ENCODE results near the gene CRTC2. TPM values are rescaled to one million over a fixed set of nuclear protein-coding genes. Genes with fewer than 3 reads are reported as not detected.

CRTC2 gene
- total and polyA plus RNA-seq, 9 of the 15 experiments (the other 6 are each of a cell fraction or from before 2014, with no cell fraction given): 2.7 to 26.4 (median 10.2) TPM

DNA sequence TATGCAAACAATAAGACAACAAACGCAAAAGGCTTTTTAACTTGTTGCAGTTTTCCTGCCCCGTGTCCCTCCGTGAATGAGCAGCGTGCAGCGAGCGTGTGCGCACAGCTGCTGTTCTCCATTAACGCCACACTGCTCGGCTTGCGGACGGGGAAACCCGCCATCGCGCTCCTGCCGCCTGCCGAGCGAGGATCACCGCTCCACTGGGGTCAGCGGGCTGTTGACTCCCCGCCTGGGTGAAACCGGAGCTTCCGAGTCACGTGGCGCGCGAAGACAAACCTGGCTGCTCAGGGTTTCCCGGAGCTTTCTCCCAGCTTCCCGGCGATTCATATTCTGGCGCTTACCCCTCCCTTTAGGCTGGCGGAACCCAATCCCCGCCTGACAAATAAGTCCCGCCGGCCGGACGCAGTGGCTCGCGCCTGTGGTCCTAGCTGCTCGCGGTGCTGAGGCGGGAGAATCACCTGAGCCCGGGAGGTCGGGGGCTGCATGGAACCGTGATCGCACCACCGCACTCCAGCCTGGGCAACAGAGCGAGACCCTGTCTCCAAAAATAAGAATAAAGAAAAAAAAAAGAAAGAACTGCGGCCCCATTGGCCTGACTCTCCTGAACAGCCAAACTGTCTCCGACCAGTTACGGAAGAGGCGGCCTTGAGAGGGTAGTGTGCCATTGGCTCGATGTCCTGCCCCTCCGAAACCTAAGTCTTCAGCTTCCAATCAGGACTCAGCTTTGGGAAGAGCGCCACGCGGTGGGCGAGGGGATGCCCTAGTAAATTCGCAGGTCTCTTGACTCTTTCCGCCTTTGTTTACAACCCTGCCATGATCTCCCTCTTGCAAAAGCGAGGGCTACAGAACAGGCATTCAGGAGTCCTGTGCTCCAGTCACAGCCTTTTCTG lies 8.9 kb upstream of the CRTC2 start, which contains the start of gene CREB3L4 (continued):
- TF ChIP-seq BDP1 (IDR thresholded peaks at IDR 0.05; ENCODE audit: insufficient read depth, insufficient read length) (no peak), HDAC3 (IDR thresholded peaks at IDR 0.05; ENCODE audit: borderline replicate concordance, partially characterized antibody) (no peak), ZNF41 (CRISPR knock-in tag; conservative IDR thresholded peaks at IDR 0.05) (no peak), MEIS2 (IDR thresholded peaks at IDR 0.05; ENCODE audit: partially characterized antibody) (no peak), ZNF232 (CRISPR knock-in tag; IDR thresholded peaks at IDR 0.05) (peak; percentile 88; the same call in 1 of the 2 replicates), GTF2E2 (tag; IDR thresholded peaks at IDR 0.05) (no peak), SIN3B (IDR thresholded peaks at IDR 0.05; ENCODE audit: low read depth) (peak; percentile 32; the same call in 1 of the 2 replicates), NUFIP1 (IDR thresholded peaks at IDR 0.05; ENCODE audit: partially characterized antibody) (no peak), PCBP2 (IDR thresholded peaks at IDR 0.05; ENCODE audit: low read depth, low read length, poor library complexity, severe bottlenecking) (no peak), SMAD3 (CRISPR knock-in tag; conservative IDR thresholded peaks at IDR 0.05) (no peak), XRCC3 (IDR thresholded peaks at IDR 0.05) (no peak), ZNF444 (CRISPR knock-in tag; IDR thresholded peaks at IDR 0.05) (no peak), RBBP5 (IDR thresholded peaks at IDR 0.05; ENCODE audit: borderline replicate concordance, insufficient read depth, low read length, poor library complexity, severe bottlenecking) (peak; percentile 67), SREBF2 (CRISPR knock-in tag; IDR thresholded peaks at IDR 0.05) (no peak), PTTG1 (tag; IDR thresholded peaks at IDR 0.05; ENCODE audit: low read depth) (no peak), YBX1 (IDR thresholded peaks at IDR 0.05) (no peak), POLR3G (IDR thresholded peaks at IDR 0.05; ENCODE audit: extremely low read depth, insufficient read length, insufficient replicate concordance) (no peak), XRCC4 (IDR thresholded peaks at IDR 0.05; ENCODE audit: extremely low read depth, insufficient read depth, insufficient read length) (no peak), TRIM24 (IDR thresholded peaks at IDR 0.05) (0 out of 4 replicates have a peak, but pooled peaks of 1 of the 2 experiments have one; percentile 7), ZNF324 (CRISPR knock-in tag; IDR thresholded peaks at IDR 0.05) (no peak), CHD4 (IDR thresholded peaks at IDR 0.05; ENCODE audit: insufficient read depth, insufficient replicate concordance, low read depth, low read length, poor library complexity, severe bottlenecking) (no peak), CAMTA2 (CRISPR knock-in tag; conservative IDR thresholded peaks at IDR 0.05) (no peak), ZBTB7A (IDR thresholded peaks at IDR 0.05; ENCODE audit: borderline replicate concordance, control insufficient read depth, low read depth, low read length) (peak; percentile 77; the same call in 1 of the 2 replicates), SREBF1 (IDR thresholded peaks at IDR 0.05; ENCODE audit: borderline replicate concordance, low read depth, low read length) (no peak), HDGF (IDR thresholded peaks at IDR 0.05) (no peak)
- TF ChIP-seq, protein P1, sequence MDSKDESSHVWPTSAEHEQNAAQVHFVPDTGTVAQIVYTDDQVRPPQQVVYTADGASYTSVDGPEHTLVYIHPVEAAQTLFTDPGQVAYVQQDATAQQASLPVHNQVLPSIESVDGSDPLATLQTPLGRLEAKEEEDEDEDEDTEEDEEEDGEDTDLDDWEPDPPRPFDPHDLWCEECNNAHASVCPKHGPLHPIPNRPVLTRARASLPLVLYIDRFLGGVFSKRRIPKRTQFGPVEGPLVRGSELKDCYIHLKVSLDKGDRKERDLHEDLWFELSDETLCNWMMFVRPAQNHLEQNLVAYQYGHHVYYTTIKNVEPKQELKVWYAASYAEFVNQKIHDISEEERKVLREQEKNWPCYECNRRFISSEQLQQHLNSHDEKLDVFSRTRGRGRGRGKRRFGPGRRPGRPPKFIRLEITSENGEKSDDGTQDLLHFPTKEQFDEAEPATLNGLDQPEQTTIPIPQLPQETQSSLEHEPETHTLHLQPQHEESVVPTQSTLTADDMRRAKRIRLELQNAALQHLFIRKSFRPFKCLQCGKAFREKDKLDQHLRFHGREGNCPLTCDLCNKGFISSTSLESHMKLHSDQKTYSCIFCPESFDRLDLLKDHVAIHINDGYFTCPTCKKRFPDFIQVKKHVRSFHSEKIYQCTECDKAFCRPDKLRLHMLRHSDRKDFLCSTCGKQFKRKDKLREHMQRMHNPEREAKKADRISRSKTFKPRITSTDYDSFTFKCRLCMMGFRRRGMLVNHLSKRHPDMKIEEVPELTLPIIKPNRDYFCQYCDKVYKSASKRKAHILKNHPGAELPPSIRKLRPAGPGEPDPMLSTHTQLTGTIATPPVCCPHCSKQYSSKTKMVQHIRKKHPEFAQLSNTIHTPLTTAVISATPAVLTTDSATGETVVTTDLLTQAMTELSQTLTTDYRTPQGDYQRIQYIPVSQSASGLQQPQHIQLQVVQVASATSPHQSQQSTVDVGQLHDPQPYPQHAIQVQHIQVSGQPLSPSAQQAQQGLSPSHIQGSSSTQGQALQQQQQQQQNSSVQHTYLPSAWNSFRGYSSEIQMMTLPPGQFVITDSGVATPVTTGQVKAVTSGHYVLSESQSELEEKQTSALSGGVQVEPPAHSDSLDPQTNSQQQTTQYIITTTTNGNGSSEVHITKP (IDR thresholded peaks at IDR 0.05; ENCODE audit: partially characterized antibody): peak; percentile 16

Measured in K562 (cell line).